Right lobe of liver (tissue), 6 donors: Measurements from ENCODE around the gene CADM2. TPM values are rescaled to one million over a fixed set of nuclear protein-coding genes. Genes with fewer than 3 reads are reported as not detected.

ENCODE experiments used
- ATAC-seq, 4 donors: fragments of 200-7000 bp; cut with Tn5 transposase; one replicate each; pipeline ENCODE4 v1.9.1; 2020; ENCODE audit warnings: mild to moderate bottlenecking in 4 of 4, moderate library complexity in 4 of 4
- DNase-seq, 3 donors: peaks; one replicate each; pipeline ENCODE4 v3.0.0-alpha.2; 2020
- H3K27ac ChIP-seq, 3 donors: fragments of 200-600 bp; one replicate each; pipeline ENCODE4 v1.8.0; 2022
- H3K27me3 ChIP-seq, 2 donors: fragments of 200-600 bp; one replicate each; pipeline ENCODE4 v1.8.0; 2022
- H3K36me3 ChIP-seq, 4 donors: fragments of 200-600 bp; sonication (generic) in 1 of 4; one replicate each; pipeline versions ENCODE4 v1.5.1 to v1.8.0; 2017 to 2022; ENCODE audit warnings: control low read depth in 1 of 4
- H3K4me1 ChIP-seq, 4 donors: fragments of 200-600 bp; sonication (generic) in 1 of 4; one replicate each; pipeline versions ENCODE4 v1.5.1 to v1.8.0; 2017 to 2022; ENCODE audit warnings: control low read depth in 1 of 4
- H3K4me3 ChIP-seq, 3 donors: fragments of 200-600 bp; one replicate each; pipeline ENCODE4 v1.8.0; 2022
- H3K9me3 ChIP-seq, 4 donors: fragments of 200-600 bp; sonication (generic) in 1 of 4; one replicate each; pipeline versions ENCODE4 v1.5.1 to v1.8.0; 2017 to 2022; ENCODE audit warnings: control low read depth in 1 of 4
- CTCF ChIP-seq, 4 donors: fragments of 200-600 bp in 3 of 4; fragments of 450-650 bp in 1 of 4; IDR thresholded peaks; one replicate each; pipeline versions ENCODE4 v1.5.1 to v1.8.0; 2016 to 2022; ENCODE audit warnings: antibody characterized with exemption in 4 of 4, mild to moderate bottlenecking in 2 of 4
- POLR2A ChIP-seq: fragments of 450-650 bp; IDR thresholded peaks from one replicate; pipeline ENCODE4 v1.6.1; 2017; ENCODE audit warnings: antibody characterized with exemption, mild to moderate bottlenecking
- WGBS: methylation state at CpG from one replicate; pipeline ENCODE4 v1.1.6; 2018; ENCODE audit warnings: low coverage, low lambda C conversion rate; ENCODE audit not compliant: insufficient coverage; ENCODE audit errors: missing lambda C conversion rate; 5-methylcytosine and 5-hydroxymethylcytosine counted together
- intact Hi-C, 2 donors: fragments of 100-400 bp; cut with DNase I; formaldehyde crosslinking; loops; one replicate each; pipeline versions ENCODE4 v1.11.2 to v1.14.1; 2022
- total RNA-seq, 6 experiments: library from RNA; depleted of rRNA in 2 of 6; stranded (reverse); fragments of >200 nt in 2 of 6; fragmentation: NEBNext Ultra II Directional in 3 of 6; extraction: Animal tissue kit (Norgen Biotek cat#: 25700) in 3 of 6; gene quantifications; one replicate each; pipeline versions ENCODE4 v1.1.0 to v1.2.4, GENCODE V29; 2016 to 2023
- donor health status: DM: no; HTN: yes; CAD: no.
- donor health status: DM: no; HTN: no; CAD: no.
- donor health status: DM: no; HTN: no; CAD: no.
- donor health status: DM: no; HTN: yes; CAD: no.
- donor health status: DM: no; HTN: yes; CAD: no.

CADM2 gene
- total RNA-seq, 6 experiments from 2014 or later = under 0.01 to 1.7 (median 0.15) TPM

- H3K27me3 ChIP-seq = no peaks in the 10 kb centered on the region
- DNase-seq (no peak), ATAC-seq (no peak)
- H3K4me1 ChIP-seq = no peaks in the 10 kb centered on the region
- TF ChIP-seq POLR2A (no peak), CTCF (IDR thresholded peaks at IDR 0.05) (no peak)
- no peak overlapping the region for H3K27ac ChIP-seq
- no peak overlapping the region for H3K4me3 ChIP-seq
- intact Hi-C loops = no loop called here
- H3K9me3 ChIP-seq = no peaks in the 10 kb centered on the region
- no peaks in the 10 kb centered on the region for H3K36me3 ChIP-seq
- 44% methylated on average over 1 of the region's 1 CpG for WGBS
Measured at GRCh38 chr3:85170646-85171045, 211.9 kb downstream of the CADM2 start.

DNA sequence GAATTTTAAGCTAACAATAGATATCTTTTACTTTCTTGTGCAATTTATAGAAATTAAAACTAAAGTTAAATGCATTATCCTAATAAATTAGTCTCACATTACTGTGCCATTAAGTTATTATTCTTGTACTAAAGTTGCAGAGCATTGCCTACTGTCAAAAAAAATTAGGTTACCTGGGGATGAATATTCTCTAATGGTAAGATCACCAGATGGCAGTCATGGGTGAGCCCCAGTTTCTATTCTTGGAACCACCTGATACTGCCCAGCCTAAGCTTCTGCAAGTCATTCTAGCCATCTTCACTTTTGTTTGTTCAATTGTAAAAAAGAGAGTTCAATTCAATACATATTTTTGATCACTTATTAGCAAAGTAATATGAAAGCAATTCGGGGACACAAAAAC lies 213.2 kb downstream of the CADM2 start:
- no peak for TF ChIP-seq POLR2A
- no peak for TF ChIP-seq CTCF (IDR thresholded peaks at IDR 0.05)
- Histone ChIP-seq H3K36me3 (no peaks in the 10 kb centered on the region), H3K27me3 (no peaks in the 10 kb centered on the region), H3K9me3 (no peaks in the 10 kb centered on the region), H3K27ac (no peak overlapping the region), H3K4me1 (no peaks in the 10 kb centered on the region), H3K4me3 (no peak overlapping the region)
- intact Hi-C loops = no loop called here
- WGBS = 61% methylated on average over 1 of the region's 1 CpG
- ATAC-seq (no peak), DNase-seq (no peak)

- ATAC-seq = no peak
- Histone ChIP-seq H3K36me3 (no peaks in the 10 kb centered on the region), H3K27ac (no peak overlapping the region), H3K27me3 (no peaks in the 10 kb centered on the region), H3K4me1 (no peaks in the 10 kb centered on the region), H3K4me3 (no peak overlapping the region), H3K9me3 (no peaks in the 10 kb centered on the region)
- 70% methylated on average over 1 of the region's 1 CpG for WGBS
- no peak for TF ChIP-seq CTCF (IDR thresholded peaks at IDR 0.05)
- no peak for TF ChIP-seq POLR2A
- intact Hi-C loops = no loop called here
- DNase-seq = no peak
Measured at GRCh38 chr3:85176799-85177198, 218.0 kb downstream of the CADM2 start.

DNA sequence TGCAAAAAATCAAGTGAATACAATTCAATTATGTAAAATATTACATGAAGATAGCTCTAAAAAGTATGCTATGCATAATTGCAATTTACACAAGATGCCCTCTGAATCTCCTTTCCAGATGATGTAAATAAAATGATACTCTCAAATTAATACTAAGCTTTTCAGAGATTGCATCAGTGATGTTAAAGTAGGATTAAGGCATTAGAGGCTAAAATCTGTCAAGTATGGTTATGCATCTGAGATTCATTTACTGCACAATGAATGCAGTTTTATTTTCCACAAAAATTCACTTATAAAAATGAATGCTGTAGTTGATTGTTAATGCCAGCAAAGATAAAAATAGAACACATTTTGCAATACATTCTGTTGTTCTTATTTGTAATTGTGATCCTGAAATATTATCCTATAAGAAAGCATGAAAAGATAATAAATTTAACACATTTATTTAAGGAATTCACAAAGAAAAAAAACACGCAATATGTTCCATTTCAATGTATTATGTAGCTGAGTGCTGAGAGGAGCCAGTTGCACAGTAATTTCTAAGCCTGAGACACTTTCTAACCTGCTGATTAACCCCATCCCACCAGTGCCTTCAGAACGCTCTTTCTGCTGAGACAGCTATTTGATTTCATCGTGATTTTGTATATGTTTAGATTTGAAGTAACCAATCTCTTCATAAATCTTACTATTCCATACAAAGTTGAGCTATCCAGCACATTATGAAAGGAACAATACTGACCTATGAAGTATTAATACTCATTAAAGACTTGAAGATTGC lies 224.4 kb downstream of the CADM2 start:
- intact Hi-C loops = no loop called here
- Histone ChIP-seq H3K4me1 (no peaks in the 10 kb centered on the region), H3K4me3 (no peak overlapping the region), H3K9me3 (no peaks in the 10 kb centered on the region), H3K27me3 (no peaks in the 10 kb centered on the region), H3K27ac (no peak overlapping the region), H3K36me3 (no peaks in the 10 kb centered on the region)
- ATAC-seq (no peak), DNase-seq (no peak)
- no peak for TF ChIP-seq POLR2A
- TF ChIP-seq CTCF (IDR thresholded peaks at IDR 0.05) = no peak
- WGBS = 49% methylated on average over 3 of the region's 3 CpGs
